Astrocyte of the cerebellum (primary cell): ENCODE data around the gene ALOXE3.

Source experiments
- DNase-seq: peaks from one replicate; pipeline ENCODE4 v3.0.0-alpha.2; 2011; ENCODE audit warnings: low read depth
- H3K4me3 ChIP-seq: 2 replicates; pipeline ENCODE4 v1.5.1; 2011; ENCODE audit warnings: mild to moderate bottlenecking, low read depth, low read length, moderate library complexity
- CTCF ChIP-seq: IDR thresholded peaks from 2 replicates; pipeline ENCODE4 v1.5.1; 2012; ENCODE audit warnings: low read length, low read depth, moderate library complexity, mild to moderate bottlenecking; ENCODE audit errors: missing control alignments
- in situ Hi-C: cut with HindIII; loops from 2 replicates; pipeline ENCODE4 v1.10.0; 2017; ENCODE audit warnings: low sequenced_read_pairs

ALOXE3 gene

GRCh38 chr17:8162233-8162996 lies 44.1 kb upstream of the ALOXE3 start, which contains the start of gene VAMP2:
Gene VAMP2 (minus strand): TSS chr17:8162948. CDS start chr17:8162879, 69 bp downstream.
- in situ Hi-C loops: no loop called here
- no peak for DNase-seq

GRCh38 chr17:8161289-8162232 lies 43.2 kb upstream of the ALOXE3 start:
- TF ChIP-seq CTCF: no peak
- DNase-seq: no peak
- in situ Hi-C loops: no loop called here
- peak overlapping the region; percentile 92 for H3K4me3 ChIP-seq

More at GRCh38 chr17:8162233-8162996, 44.1 kb upstream of the ALOXE3 start, which contains the start of gene VAMP2:
- no peak for TF ChIP-seq CTCF
- H3K4me3 ChIP-seq: peak within 1 kb of the TSS; percentile 92

- no peak overlapping the region for H3K4me3 ChIP-seq
- no peak for TF ChIP-seq CTCF
- in situ Hi-C loops: no loop called here
- DNase-seq: no peak
These were observed 42.5 kb upstream of the ALOXE3 start for GRCh38 chr17:8160741-8161221.

GRCh38 chr17:8160224-8160577 lies 41.9 kb upstream of the ALOXE3 start:
- TF ChIP-seq CTCF: no peak
- in situ Hi-C loops: no loop called here
- no peak overlapping the region for H3K4me3 ChIP-seq
- no peak for DNase-seq

GRCh38 chr17:8159459-8160223 lies 41.3 kb upstream of the ALOXE3 start:
- H3K4me3 ChIP-seq: no peak overlapping the region
- DNase-seq: no peak
- in situ Hi-C loops: no loop called here
- no peak for TF ChIP-seq CTCF

- DNase-seq: no peak
- in situ Hi-C loops: no loop called here
- TF ChIP-seq CTCF: no peak
- H3K4me3 ChIP-seq: no peak overlapping the region
These were observed 40.7 kb upstream of the ALOXE3 start for GRCh38 chr17:8159032-8159400.
